ENCODE measurements around the gene IMPACT.

The IMPACT gene

GRCh38 chr18:24428709-24429108 lies 2.2 kb downstream of the IMPACT start:
- Histone ChIP-seq H2BK120ac (ENCODE audit: low read depth, low read length) (no peak overlapping the region), H3K79me1 (replicated peaks; ENCODE audit: low read length, poor library complexity, severe bottlenecking) (peaks cover 3% of the 10 kb centered on the region), H3K14ac (ENCODE audit: low read length in 2 of 2) (no peak overlapping the region), H2BK12ac (ENCODE audit: low read length in 2 of 2) (no peak overlapping the region), H3K4me2 (ENCODE audit: low read length, poor library complexity, severe bottlenecking) (no peak overlapping the region), H3K9me3 (ENCODE audit: control insufficient read depth, low read length) (peaks cover 3% of the 10 kb centered on the region), H3K4me1 (ENCODE audit: control insufficient read depth, insufficient read depth, low read depth, low read length) (peaks cover 2% of the 10 kb centered on the region), H2AFZ (ENCODE audit: low read depth, low read length) (no peak overlapping the region), H4K91ac (ENCODE audit: low read length) (no peak overlapping the region), H2BK5ac (ENCODE audit: low read depth, low read length, poor library complexity, severe bottlenecking) (no peak overlapping the region), H2AK5ac (ENCODE audit: low read length, severe bottlenecking) (no peak overlapping the region), H3K4me3 (ENCODE audit: insufficient read depth in 1 of 2, low read depth in 1 of 2, low read length in 2 of 2) (no peak overlapping the region), H4K8ac (ENCODE audit: low read length) (no peak overlapping the region), H3K27ac (ENCODE audit: low read length, poor library complexity, severe bottlenecking) (no peak overlapping the region), H3K27me3 (ENCODE audit: control insufficient read depth in 1 of 2, insufficient read depth in 1 of 2, low read length in 2 of 2) (peaks cover 0 to 13% of the 10 kb centered on the region in 2 experiments), H2BK15ac (ENCODE audit: low read depth, poor library complexity, severe bottlenecking) (no peak overlapping the region), H3K4ac (ENCODE audit: low read depth in 1 of 2, low read length in 2 of 2) (no peak overlapping the region), H3K9ac (ENCODE audit: low read length) (no peak overlapping the region), H3K18ac (ENCODE audit: low read depth in 1 of 2, low read length in 2 of 2) (no peak overlapping the region), H3K23ac (ENCODE audit: low read length in 2 of 2) (no peak overlapping the region), H3K36me3 (ENCODE audit: control insufficient read depth in 1 of 2, insufficient read depth in 2 of 2, low read depth in 1 of 2, low read length in 2 of 2) (peaks cover 0 to 33% of the 10 kb centered on the region in 2 experiments)
- no peak for DNase-seq
- WGBS = no CpG with 5 or more reads among the region's 3 CpGs

- H3K9me3 ChIP-seq (ENCODE audit: control insufficient read depth, low read length) = peaks cover 3% of the 10 kb centered on the region
- H3K27me3 ChIP-seq (ENCODE audit: control insufficient read depth in 1 of 2, insufficient read depth in 1 of 2, low read length in 2 of 2) = peaks cover 0 to 8% of the 10 kb centered on the region in 2 experiments
- no peak overlapping the region for H2BK5ac ChIP-seq (ENCODE audit: low read depth, low read length, poor library complexity, severe bottlenecking)
- no peak overlapping the region for H3K4ac ChIP-seq (ENCODE audit: low read depth in 1 of 2, low read length in 2 of 2)
- H2BK15ac ChIP-seq (ENCODE audit: low read depth, poor library complexity, severe bottlenecking) = no peak overlapping the region
- H3K9ac ChIP-seq (ENCODE audit: low read length) = no peak overlapping the region
- no peak overlapping the region for H3K4me2 ChIP-seq (ENCODE audit: low read length, poor library complexity, severe bottlenecking)
- H2BK120ac ChIP-seq (ENCODE audit: low read depth, low read length) = no peak overlapping the region
- H4K91ac ChIP-seq (ENCODE audit: low read length) = no peak overlapping the region
- WGBS = 100% methylated on average over 4 of the region's 4 CpGs
- no peak overlapping the region for H2AFZ ChIP-seq (ENCODE audit: low read depth, low read length)
- H3K14ac ChIP-seq (ENCODE audit: low read length in 2 of 2) = no peak overlapping the region
- H3K18ac ChIP-seq (ENCODE audit: low read depth in 1 of 2, low read length in 2 of 2) = no peak overlapping the region
- no peak overlapping the region for H3K27ac ChIP-seq (ENCODE audit: low read length, poor library complexity, severe bottlenecking)
- H2AK5ac ChIP-seq (ENCODE audit: low read length, severe bottlenecking) = no peak overlapping the region
- peaks cover 6% of the 10 kb centered on the region for H3K79me1 ChIP-seq (replicated peaks; ENCODE audit: low read length, poor library complexity, severe bottlenecking)
- no peak overlapping the region for H3K4me3 ChIP-seq (ENCODE audit: insufficient read depth in 1 of 2, low read depth in 1 of 2, low read length in 2 of 2)
- peak overlapping the region in 1 of 2 experiments; percentile 69 for H3K23ac ChIP-seq (ENCODE audit: low read length in 2 of 2)
- H3K4me1 ChIP-seq (ENCODE audit: control insufficient read depth, insufficient read depth, low read depth, low read length) = peaks cover 2% of the 10 kb centered on the region
- peaks cover 0 to 33% of the 10 kb centered on the region in 2 experiments for H3K36me3 ChIP-seq (ENCODE audit: control insufficient read depth in 1 of 2, insufficient read depth in 2 of 2, low read depth in 1 of 2, low read length in 2 of 2)
- DNase-seq = no peak
- H4K8ac ChIP-seq (ENCODE audit: low read length) = no peak overlapping the region
- no peak overlapping the region for H2BK12ac ChIP-seq (ENCODE audit: low read length in 2 of 2)
These were observed 2.7 kb downstream of the IMPACT start for GRCh38 chr18:24429188-24429587.

GRCh38 chr18:24432618-24433017 lies 6.1 kb downstream of the IMPACT start:
- no peaks in the 10 kb centered on the region for H3K4me1 ChIP-seq (ENCODE audit: control insufficient read depth, insufficient read depth, low read depth, low read length)
- H2BK120ac ChIP-seq (ENCODE audit: low read depth, low read length) = no peak overlapping the region
- no peak overlapping the region for H3K18ac ChIP-seq (ENCODE audit: low read depth in 1 of 2, low read length in 2 of 2)
- H2AFZ ChIP-seq (ENCODE audit: low read depth, low read length) = no peak overlapping the region
- H3K27me3 ChIP-seq (ENCODE audit: control insufficient read depth in 1 of 2, insufficient read depth in 1 of 2, low read length in 2 of 2) = no peaks in the 10 kb centered on the region
- H3K79me1 ChIP-seq (replicated peaks; ENCODE audit: low read length, poor library complexity, severe bottlenecking) = peaks cover 4% of the 10 kb centered on the region
- no peak overlapping the region for H2AK5ac ChIP-seq (ENCODE audit: low read length, severe bottlenecking)
- H3K14ac ChIP-seq (ENCODE audit: low read length in 2 of 2) = no peak overlapping the region
- no peak for DNase-seq
- no peak overlapping the region for H3K23ac ChIP-seq (ENCODE audit: low read length in 2 of 2)
- peaks cover 0 to 50% of the 10 kb centered on the region in 2 experiments for H3K36me3 ChIP-seq (ENCODE audit: control insufficient read depth in 1 of 2, insufficient read depth in 2 of 2, low read depth in 1 of 2, low read length in 2 of 2)
- H4K8ac ChIP-seq (ENCODE audit: low read length) = no peak overlapping the region
- no peak overlapping the region for H3K27ac ChIP-seq (ENCODE audit: low read length, poor library complexity, severe bottlenecking)
- no peak overlapping the region for H2BK15ac ChIP-seq (ENCODE audit: low read depth, poor library complexity, severe bottlenecking)
- H4K91ac ChIP-seq (ENCODE audit: low read length) = no peak overlapping the region
- no peak overlapping the region for H3K4ac ChIP-seq (ENCODE audit: low read depth in 1 of 2, low read length in 2 of 2)
- no peak overlapping the region for H3K4me2 ChIP-seq (ENCODE audit: low read length, poor library complexity, severe bottlenecking)
- H3K4me3 ChIP-seq (ENCODE audit: insufficient read depth in 1 of 2, low read depth in 1 of 2, low read length in 2 of 2) = no peak overlapping the region
- WGBS = 88% methylated on average over 2 of the region's 3 CpGs
- no peak overlapping the region for H2BK12ac ChIP-seq (ENCODE audit: low read length in 2 of 2)
- H3K9ac ChIP-seq (ENCODE audit: low read length) = no peak overlapping the region
- no peak overlapping the region for H2BK5ac ChIP-seq (ENCODE audit: low read depth, low read length, poor library complexity, severe bottlenecking)
- H3K9me3 ChIP-seq (ENCODE audit: control insufficient read depth, low read length) = no peaks in the 10 kb centered on the region

- peaks cover 8% of the 10 kb centered on the region for H3K79me1 ChIP-seq (replicated peaks; ENCODE audit: low read length, poor library complexity, severe bottlenecking)
- peaks cover 5 to 64% of the 10 kb centered on the region in 2 experiments for H3K36me3 ChIP-seq (ENCODE audit: control insufficient read depth in 1 of 2, insufficient read depth in 2 of 2, low read depth in 1 of 2, low read length in 2 of 2)
- H3K4me1 ChIP-seq (ENCODE audit: control insufficient read depth, insufficient read depth, low read depth, low read length) = no peaks in the 10 kb centered on the region
- no peak overlapping the region for H3K27ac ChIP-seq (ENCODE audit: low read length, poor library complexity, severe bottlenecking)
- H3K4ac ChIP-seq (ENCODE audit: low read depth in 1 of 2, low read length in 2 of 2) = no peak overlapping the region
- no peak overlapping the region for H4K8ac ChIP-seq (ENCODE audit: low read length)
- no peak overlapping the region for H2BK12ac ChIP-seq (ENCODE audit: low read length in 2 of 2)
- no peak overlapping the region for H3K4me2 ChIP-seq (ENCODE audit: low read length, poor library complexity, severe bottlenecking)
- no peak overlapping the region for H2BK15ac ChIP-seq (ENCODE audit: low read depth, poor library complexity, severe bottlenecking)
- no peak overlapping the region for H2BK120ac ChIP-seq (ENCODE audit: low read depth, low read length)
- H2AK5ac ChIP-seq (ENCODE audit: low read length, severe bottlenecking) = no peak overlapping the region
- WGBS = 100% methylated on average over 1 of the region's 1 CpG
- H3K4me3 ChIP-seq (ENCODE audit: insufficient read depth in 1 of 2, low read depth in 1 of 2, low read length in 2 of 2) = no peak overlapping the region
- H4K91ac ChIP-seq (ENCODE audit: low read length) = no peak overlapping the region
- no peak overlapping the region for H3K23ac ChIP-seq (ENCODE audit: low read length in 2 of 2)
- no peak for DNase-seq
- no peak overlapping the region for H3K14ac ChIP-seq (ENCODE audit: low read length in 2 of 2)
- no peak overlapping the region for H3K18ac ChIP-seq (ENCODE audit: low read depth in 1 of 2, low read length in 2 of 2)
- H3K27me3 ChIP-seq (ENCODE audit: control insufficient read depth in 1 of 2, insufficient read depth in 1 of 2, low read length in 2 of 2) = no peaks in the 10 kb centered on the region
- H3K9ac ChIP-seq (ENCODE audit: low read length) = no peak overlapping the region
- H3K9me3 ChIP-seq (ENCODE audit: control insufficient read depth, low read length) = no peaks in the 10 kb centered on the region
- H2BK5ac ChIP-seq (ENCODE audit: low read depth, low read length, poor library complexity, severe bottlenecking) = no peak overlapping the region
- H2AFZ ChIP-seq (ENCODE audit: low read depth, low read length) = no peak overlapping the region
These were observed 10.5 kb downstream of the IMPACT start for GRCh38 chr18:24436939-24437338.

Measured in mesenchymal stem cell (in vitro differentiated cells and primary cell).